ENCODE results near the gene RBPJ.
"Not testable (repeated sequence)": the region's sequence is repeated elsewhere in the genome, so short reads cannot be mapped to it uniquely, and the experiment has no call there.

Gene RBPJ

GRCh38 chr4:26343038-26343398 is 22.2 kb downstream of the RBPJ start:
- DNase-seq = no peak

GRCh38 chr4:26344901-26345564 is 24.2 kb downstream of the RBPJ start:
- no peak for DNase-seq

GRCh38 chr4:26345565-26345938 is 24.7 kb downstream of the RBPJ start:
- no peak for DNase-seq

GRCh38 chr4:26346203-26346620 is 25.4 kb downstream of the RBPJ start:
- DNase-seq = no peak

- no peak for DNase-seq
These were observed 28.7 kb downstream of the RBPJ start for GRCh38 chr4:26349496-26349895.

GRCh38 chr4:26351685-26352084 is 30.9 kb downstream of the RBPJ start:
- no peak for DNase-seq

- no peak for DNase-seq
These were observed 33.7 kb downstream of the RBPJ start for GRCh38 chr4:26354491-26354890.

- no peak for DNase-seq
These were observed 34.7 kb downstream of the RBPJ start for GRCh38 chr4:26355392-26356052.

GRCh38 chr4:26356081-26356501 is 35.3 kb downstream of the RBPJ start:
- no peak for DNase-seq

GRCh38 chr4:26359521-26359920 is 38.7 kb downstream of the RBPJ start:
- DNase-seq = not testable (repeated sequence)

- DNase-seq = no peak
These were observed 39.5 kb downstream of the RBPJ start for GRCh38 chr4:26360273-26360672.

GRCh38 chr4:26360864-26361263 is 40.0 kb downstream of the RBPJ start:
- DNase-seq = no peak

GRCh38 chr4:26361297-26361696 is 40.5 kb downstream of the RBPJ start:
- DNase-seq = no peak

- DNase-seq = no peak
These were observed 42.1 kb downstream of the RBPJ start for GRCh38 chr4:26362745-26363439.

GRCh38 chr4:26365537-26366150 is 44.8 kb downstream of the RBPJ start:
- no peak for DNase-seq

- DNase-seq = no peak
These were observed 47.0 kb downstream of the RBPJ start for GRCh38 chr4:26367811-26368210.

- DNase-seq = no peak
These were observed 47.9 kb downstream of the RBPJ start for GRCh38 chr4:26368685-26369084.

GRCh38 chr4:26369132-26369531 is 48.3 kb downstream of the RBPJ start:
- DNase-seq = no peak

- DNase-seq = no peak
These were observed 48.8 kb downstream of the RBPJ start for GRCh38 chr4:26369581-26369980.

- DNase-seq = no peak
These were observed 51.3 kb downstream of the RBPJ start for GRCh38 chr4:26372076-26372475.

- no peak for DNase-seq
These were observed 51.8 kb downstream of the RBPJ start for GRCh38 chr4:26372525-26373172.

GRCh38 chr4:26375551-26375950 is 54.7 kb downstream of the RBPJ start:
- no peak for DNase-seq
